ENCODE data around the gene ZNF428. TPM values are rescaled to one million over a fixed set of nuclear protein-coding genes. Genes with fewer than 3 reads are reported as not detected.

The ZNF428 gene
- total and polyA plus RNA-seq, 2 experiments from 2014 or later: 87.2 to 207 TPM

DNA sequence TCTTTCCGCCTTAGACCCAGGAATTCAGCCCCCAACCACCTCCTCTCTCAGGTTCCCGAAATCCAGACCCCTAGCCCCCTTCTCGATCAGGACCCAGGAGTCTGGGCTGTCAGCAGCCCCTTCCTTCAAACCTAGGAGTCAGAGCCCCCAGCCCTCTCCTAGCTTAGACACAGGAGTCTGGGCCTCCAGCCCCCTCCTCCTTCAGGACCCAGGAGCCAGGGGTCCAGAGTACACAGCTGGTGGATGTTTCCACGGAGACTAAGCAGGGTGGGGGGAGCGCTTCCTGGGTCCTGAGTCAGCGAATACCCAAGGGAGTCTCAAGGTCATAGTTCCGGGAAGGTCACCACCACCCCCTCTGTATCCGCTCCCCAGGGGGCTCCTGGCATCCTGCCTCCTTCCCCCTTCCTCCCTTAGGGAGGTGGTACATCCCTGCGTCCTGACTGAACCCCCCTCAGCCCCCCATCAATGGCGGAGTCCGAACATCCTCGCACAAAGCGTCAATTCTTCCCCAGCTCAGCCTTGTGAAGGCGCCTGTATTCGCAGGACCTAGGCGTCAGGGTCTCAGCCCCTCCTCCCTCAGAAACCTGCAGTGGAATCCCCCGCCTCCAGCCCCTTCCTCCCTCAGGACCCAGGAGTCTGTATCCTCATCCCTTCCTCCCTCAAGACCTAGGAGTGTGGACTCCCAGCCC, 15.6 kb upstream of the ZNF428 start:
- no peak overlapping the region for H3K27ac ChIP-seq
- H3K4me3 ChIP-seq: peak overlapping the region; percentile 9
- peaks cover 6% of the 10 kb centered on the region for H3K4me1 ChIP-seq (ENCODE audit: low read depth)
- TF ChIP-seq, protein P1, sequence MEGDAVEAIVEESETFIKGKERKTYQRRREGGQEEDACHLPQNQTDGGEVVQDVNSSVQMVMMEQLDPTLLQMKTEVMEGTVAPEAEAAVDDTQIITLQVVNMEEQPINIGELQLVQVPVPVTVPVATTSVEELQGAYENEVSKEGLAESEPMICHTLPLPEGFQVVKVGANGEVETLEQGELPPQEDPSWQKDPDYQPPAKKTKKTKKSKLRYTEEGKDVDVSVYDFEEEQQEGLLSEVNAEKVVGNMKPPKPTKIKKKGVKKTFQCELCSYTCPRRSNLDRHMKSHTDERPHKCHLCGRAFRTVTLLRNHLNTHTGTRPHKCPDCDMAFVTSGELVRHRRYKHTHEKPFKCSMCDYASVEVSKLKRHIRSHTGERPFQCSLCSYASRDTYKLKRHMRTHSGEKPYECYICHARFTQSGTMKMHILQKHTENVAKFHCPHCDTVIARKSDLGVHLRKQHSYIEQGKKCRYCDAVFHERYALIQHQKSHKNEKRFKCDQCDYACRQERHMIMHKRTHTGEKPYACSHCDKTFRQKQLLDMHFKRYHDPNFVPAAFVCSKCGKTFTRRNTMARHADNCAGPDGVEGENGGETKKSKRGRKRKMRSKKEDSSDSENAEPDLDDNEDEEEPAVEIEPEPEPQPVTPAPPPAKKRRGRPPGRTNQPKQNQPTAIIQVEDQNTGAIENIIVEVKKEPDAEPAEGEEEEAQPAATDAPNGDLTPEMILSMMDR (IDR thresholded peaks at IDR 0.05; ENCODE audit: low read depth, low read length): no peak
- no peaks in the 10 kb centered on the region for H3K36me3 ChIP-seq
- DNase-seq (ENCODE audit: low read depth in 1 of 2, low spot score in 1 of 2): peak; percentile 36 to 45
- H3K9me3 ChIP-seq (ENCODE audit: low read depth): no peaks in the 10 kb centered on the region
- H3K27me3 ChIP-seq: peaks cover 19% of the 10 kb centered on the region

DNA sequence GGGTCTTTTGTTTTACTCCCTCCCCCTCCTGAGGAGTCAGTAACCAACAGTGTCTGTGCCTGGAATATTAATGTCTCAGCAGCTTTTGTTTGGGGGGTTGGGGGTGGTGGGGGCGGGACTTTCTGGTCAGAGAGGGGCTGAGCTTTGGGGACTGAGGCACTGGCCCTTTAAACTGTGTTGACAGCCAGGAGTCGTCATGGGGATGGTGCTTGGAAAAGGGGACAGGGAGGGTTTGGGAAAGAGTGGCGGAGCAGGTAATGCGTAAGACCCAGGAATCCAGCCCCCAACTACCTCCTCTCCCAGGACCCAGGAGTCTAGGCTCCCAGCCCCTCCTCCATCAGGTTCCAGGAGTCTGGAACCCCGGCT, 15.1 kb upstream of the ZNF428 start:
- Histone ChIP-seq H3K4me1 (ENCODE audit: low read depth) (peaks cover 6% of the 10 kb centered on the region), H3K27ac (no peak overlapping the region), H3K4me3 (peak overlapping the region; percentile 9), H3K27me3 (peaks cover 19% of the 10 kb centered on the region), H3K9me3 (ENCODE audit: low read depth) (no peaks in the 10 kb centered on the region), H3K36me3 (no peaks in the 10 kb centered on the region)
- TF ChIP-seq, protein P1 (IDR thresholded peaks at IDR 0.05; ENCODE audit: low read depth, low read length): no peak
- no peak for DNase-seq (ENCODE audit: low read depth in 1 of 2, low spot score in 1 of 2)

DNA sequence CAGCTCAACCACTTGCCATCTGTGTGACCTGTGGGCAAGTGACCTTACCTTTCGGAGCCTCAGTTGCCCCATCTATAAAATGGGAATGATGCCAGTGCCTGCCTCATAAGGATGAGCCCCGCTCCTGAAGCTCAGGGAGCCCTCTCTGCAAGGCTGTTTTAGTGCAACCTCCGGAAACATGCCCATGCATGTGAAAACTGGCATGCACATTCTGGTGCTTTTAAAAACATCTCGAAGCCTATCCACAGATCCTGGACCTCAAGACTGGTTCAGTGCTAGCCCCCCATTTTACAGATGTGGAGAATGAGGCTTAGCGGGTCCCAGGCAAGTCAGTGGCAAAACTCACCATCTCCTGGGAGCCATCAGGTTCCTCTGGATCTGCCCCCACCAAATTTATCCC, 14.6 kb upstream of the ZNF428 start:
- peaks cover 19% of the 10 kb centered on the region for H3K27me3 ChIP-seq
- TF ChIP-seq, protein P1 (IDR thresholded peaks at IDR 0.05; ENCODE audit: low read depth, low read length): no peak
- peaks cover 6% of the 10 kb centered on the region for H3K4me1 ChIP-seq (ENCODE audit: low read depth)
- no peaks in the 10 kb centered on the region for H3K36me3 ChIP-seq
- H3K27ac ChIP-seq: no peak overlapping the region
- DNase-seq (ENCODE audit: low read depth in 1 of 2, low spot score in 1 of 2): no peak
- H3K4me3 ChIP-seq: no peak overlapping the region
- no peaks in the 10 kb centered on the region for H3K9me3 ChIP-seq (ENCODE audit: low read depth)

DNA sequence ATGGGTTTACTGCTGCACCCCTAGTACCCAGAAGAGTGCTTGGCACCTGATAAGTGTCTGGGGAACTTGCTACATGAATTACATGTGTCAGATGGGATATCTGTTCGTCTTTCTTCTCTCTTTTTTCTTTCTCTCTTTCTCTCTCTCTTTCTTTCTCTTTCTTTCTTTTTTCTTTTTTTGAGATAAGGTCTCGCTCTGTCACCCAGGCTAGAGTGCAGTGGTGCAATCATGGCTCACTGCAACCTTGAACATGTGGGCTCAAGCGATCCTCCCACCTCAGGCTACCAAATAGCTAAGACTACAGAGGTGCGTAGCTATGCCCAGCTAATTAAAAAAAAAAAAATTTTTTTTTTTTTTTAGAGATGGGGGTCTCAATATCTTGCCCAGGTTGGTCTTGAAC, 14.1 kb upstream of the ZNF428 start:
- TF ChIP-seq, protein P1 (IDR thresholded peaks at IDR 0.05; ENCODE audit: low read depth, low read length): no peak
- peaks cover 14% of the 10 kb centered on the region for H3K27me3 ChIP-seq
- peaks cover 6% of the 10 kb centered on the region for H3K4me1 ChIP-seq (ENCODE audit: low read depth)
- H3K36me3 ChIP-seq: no peaks in the 10 kb centered on the region
- no peak overlapping the region for H3K4me3 ChIP-seq
- H3K27ac ChIP-seq: no peak overlapping the region
- no peak for DNase-seq (ENCODE audit: low read depth in 1 of 2, low spot score in 1 of 2)
- H3K9me3 ChIP-seq (ENCODE audit: low read depth): no peaks in the 10 kb centered on the region

DNA sequence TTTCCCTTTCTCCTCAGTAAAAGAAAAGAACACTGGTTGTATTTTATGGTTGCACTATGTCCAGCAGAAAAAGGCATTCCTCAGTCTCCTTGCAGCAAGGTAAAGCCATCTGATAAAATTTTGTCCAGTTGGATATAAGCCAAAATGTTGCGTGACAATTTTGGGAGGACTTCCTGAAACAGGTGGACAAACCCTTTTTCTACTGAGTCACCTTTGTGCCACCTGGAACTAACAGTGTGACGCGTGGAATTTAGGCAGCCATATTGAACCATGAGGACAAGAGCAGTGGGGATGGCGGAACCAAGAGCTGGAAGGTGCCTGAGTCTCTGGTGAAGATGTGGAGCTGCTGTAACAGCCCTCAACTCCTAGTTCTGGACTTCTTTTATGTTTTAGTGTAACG, 12.1 kb upstream of the ZNF428 start:
- no peak overlapping the region for H3K27ac ChIP-seq
- TF ChIP-seq, protein P1 (IDR thresholded peaks at IDR 0.05; ENCODE audit: low read depth, low read length): no peak
- no peaks in the 10 kb centered on the region for H3K36me3 ChIP-seq
- H3K27me3 ChIP-seq: no peaks in the 10 kb centered on the region
- no peaks in the 10 kb centered on the region for H3K9me3 ChIP-seq (ENCODE audit: low read depth)
- DNase-seq (ENCODE audit: low read depth in 1 of 2, low spot score in 1 of 2): no peak
- no peak overlapping the region for H3K4me3 ChIP-seq
- peaks cover 6% of the 10 kb centered on the region for H3K4me1 ChIP-seq (ENCODE audit: low read depth)
